Stimulated activated CD4-positive, alpha-beta T cell treated with anti-CD3 and anti-CD28 coated beads, Interleukin-2, amount 100 ng/mL, for 4 hours (primary cell): Measurements from ENCODE around the gene DSE.

Source experiments
- DNase-seq: peaks from one replicate; pipeline ENCODE4 v3.0.0-alpha.2; 2020; ENCODE audit warnings: low read depth

DSE gene

GRCh38 chr6:116412270-116412669 is 41.5 kb downstream of the DSE start:
- no peak for DNase-seq

DNA sequence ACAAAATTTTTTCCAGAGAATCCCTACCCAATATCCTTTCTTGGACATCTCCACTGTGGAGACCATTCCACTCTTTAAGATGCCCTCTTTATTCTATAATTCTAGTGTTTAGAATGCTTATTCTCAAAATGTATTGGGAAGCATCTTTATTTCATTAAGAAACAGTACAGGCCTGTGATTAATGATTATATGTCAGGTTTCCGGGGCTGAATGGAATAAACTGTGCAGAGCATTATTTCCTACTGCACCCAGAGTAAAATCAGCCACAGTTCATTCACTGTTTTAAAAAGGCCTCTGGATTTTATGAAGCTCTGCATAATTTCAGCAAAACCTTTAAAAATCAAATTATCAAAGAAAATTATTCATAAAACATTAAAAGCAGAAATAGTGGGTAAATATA is 42.6 kb downstream of the DSE start:
- DNase-seq, result no peak

- no peak for DNase-seq
Observed at GRCh38 chr6:116417661-116418060, 46.9 kb downstream of the DSE start.

DNA sequence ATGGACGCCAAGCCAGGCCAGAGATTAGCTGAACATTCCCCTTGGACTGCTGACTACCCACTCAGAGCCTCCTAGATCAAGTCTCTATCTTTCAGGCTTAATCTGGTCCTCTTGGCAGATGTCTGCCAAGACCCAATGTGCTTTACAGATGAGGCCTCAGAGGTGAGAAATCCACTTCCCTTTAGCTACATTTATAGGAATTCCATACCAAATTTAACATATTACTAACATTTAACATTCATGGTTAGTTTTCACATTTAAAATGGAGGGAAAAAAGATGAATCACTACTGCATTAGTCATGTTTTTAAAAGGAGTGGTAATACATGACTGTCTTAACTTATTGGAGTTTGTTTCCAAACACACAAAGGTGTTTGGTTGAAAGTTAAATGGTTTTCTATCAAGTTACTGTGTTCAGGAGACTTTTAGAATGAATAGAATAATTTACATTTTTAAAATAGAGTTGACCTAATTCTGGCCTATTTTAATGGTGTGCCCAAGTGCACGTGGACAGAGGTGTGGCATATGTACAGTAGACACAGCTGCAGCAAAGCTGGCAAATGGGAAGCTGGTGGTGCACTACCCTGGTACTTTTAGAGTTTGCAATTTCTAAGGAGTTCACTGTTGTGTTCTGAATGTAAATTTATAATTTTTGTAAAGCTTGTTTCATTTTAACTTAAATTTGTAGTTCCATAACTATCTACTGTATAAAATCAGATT is 48.5 kb downstream of the DSE start:
- DNase-seq, result no peak

- no peak for DNase-seq
Observed at GRCh38 chr6:116420341-116420740, 49.6 kb downstream of the DSE start.

DNA sequence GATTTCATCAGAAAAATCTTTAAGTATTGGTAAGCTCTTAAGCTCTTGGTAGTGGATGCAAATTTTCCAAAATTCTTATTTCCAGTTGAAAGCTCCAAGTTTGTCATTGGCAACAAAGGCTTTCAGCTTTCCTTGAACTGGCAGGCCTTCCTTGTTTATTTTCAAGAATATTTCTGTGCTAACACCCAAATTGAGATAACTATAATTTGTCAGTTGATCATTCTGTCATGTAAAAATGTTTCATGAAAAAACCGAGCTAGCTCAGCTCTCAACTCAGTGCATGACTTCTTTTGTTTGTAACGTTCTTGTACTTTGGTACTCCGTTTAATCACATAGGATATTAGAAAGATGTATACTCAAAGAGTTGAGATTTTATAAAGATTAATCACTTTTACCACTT is 51.5 kb downstream of the DSE start:
- no peak for DNase-seq

- DNase-seq, result no peak
Observed at GRCh38 chr6:116424001-116424400, 53.3 kb downstream of the DSE start.

DNA sequence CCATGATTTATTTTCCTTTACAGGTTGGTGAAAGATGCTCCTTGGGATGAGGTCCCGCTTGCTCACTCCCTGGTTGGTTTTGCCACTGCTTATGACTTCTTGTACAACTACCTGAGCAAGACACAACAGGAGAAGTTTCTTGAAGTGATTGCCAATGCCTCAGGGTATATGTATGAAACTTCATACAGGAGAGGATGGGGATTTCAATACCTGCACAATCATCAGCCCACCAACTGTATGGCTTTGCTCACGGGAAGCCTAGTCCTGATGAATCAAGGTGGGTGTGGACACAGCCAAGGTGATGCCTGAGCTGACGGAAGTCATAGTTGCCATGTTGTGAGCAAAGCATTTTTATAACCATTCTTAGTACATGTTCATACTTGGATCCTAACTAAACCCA is 55.8 kb downstream of the DSE start:
- DNase-seq, result no peak

DNA sequence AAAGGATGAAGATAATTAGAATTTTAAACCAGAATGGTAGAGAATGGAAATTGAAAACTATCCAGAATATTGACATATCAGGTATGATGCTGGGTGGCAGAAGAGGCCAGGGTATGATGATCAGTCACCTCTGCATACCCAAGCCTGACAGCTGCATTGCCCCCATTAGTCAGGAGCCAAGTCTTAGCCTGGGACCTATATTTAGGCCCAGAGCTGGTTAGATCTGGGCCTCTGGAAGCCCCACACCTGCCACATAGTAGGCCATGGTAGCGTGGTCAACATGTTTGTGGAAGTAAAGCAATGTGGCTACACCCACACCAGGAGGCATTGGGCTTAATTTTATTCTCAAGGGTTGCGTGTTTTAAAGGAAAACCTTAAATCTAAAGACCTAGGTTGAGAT is 58.4 kb downstream of the DSE start:
- DNase-seq, result no peak

DNA sequence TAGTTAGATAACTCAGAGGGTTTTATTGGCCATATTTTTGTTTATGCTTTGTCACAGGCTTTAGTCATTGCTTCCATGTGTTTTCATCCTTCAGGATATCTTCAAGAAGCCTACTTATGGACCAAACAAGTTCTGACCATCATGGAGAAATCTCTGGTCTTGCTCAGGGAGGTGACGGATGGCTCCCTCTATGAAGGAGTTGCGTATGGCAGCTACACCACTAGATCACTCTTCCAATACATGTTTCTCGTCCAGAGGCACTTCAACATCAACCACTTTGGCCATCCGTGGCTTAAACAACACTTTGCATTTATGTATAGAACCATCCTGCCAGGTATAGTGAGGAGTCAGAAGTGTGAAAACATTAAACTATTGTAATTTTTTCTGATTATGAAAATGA is 60.1 kb downstream of the DSE start:
- no peak for DNase-seq

DNA sequence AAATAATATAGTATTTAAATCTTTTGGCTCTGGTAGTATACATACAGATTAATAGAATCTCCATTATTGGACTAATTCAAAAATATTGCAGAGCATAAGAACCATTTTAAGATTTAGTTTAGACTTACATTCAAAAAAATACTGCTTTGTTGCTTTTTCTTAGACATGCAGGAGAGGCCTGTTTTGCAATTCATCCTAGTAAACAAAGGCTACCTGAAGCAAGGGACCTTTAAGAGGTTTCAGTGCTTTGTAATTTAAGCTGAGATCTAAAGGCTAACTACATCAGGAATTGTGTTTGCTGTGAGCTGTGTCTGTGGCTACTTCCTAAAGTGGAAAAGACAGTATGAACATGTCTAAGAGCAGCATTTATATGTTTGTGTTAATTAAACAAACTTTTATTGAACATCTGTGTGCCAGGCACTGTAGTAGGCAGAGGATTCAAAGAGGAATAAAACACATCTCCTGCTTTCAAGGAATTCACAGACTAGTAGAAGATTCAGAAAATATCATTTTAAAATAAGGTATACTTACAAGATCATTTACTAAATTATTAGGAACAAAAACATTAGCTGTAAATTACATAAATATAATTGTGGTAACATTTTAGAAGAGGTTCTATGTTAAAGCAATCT is 61.3 kb downstream of the DSE start:
- DNase-seq, result no peak

- no peak for DNase-seq
Observed at GRCh38 chr6:116433206-116433712, 62.5 kb downstream of the DSE start.

GRCh38 chr6:116434056-116434725 is 63.4 kb downstream of the DSE start:
- DNase-seq, result no peak

GRCh38 chr6:116436586-116436985 is 65.8 kb downstream of the DSE start:
- DNase-seq, result no peak

DNA sequence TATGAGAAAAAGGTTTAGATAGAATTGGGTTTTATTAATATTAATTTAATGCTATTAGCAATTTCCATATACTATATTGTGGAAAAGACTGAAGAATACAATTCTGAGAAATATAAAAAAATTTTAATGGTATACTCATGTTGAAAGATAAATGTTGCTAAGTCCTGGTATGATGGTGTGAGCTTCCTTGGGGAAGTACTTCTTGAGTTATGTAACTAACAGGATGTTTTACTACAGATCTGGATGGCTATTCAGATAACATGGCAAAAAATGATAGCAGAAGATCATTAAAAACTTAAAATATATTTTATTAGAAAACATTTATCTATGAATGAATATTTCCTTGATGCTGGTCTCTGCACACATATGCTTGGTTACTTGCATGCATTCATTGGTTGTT is 66.9 kb downstream of the DSE start:
- no peak for DNase-seq

GRCh38 chr6:116438590-116439448 is 68.1 kb downstream of the DSE start:
- DNase-seq, result no peak

DNA sequence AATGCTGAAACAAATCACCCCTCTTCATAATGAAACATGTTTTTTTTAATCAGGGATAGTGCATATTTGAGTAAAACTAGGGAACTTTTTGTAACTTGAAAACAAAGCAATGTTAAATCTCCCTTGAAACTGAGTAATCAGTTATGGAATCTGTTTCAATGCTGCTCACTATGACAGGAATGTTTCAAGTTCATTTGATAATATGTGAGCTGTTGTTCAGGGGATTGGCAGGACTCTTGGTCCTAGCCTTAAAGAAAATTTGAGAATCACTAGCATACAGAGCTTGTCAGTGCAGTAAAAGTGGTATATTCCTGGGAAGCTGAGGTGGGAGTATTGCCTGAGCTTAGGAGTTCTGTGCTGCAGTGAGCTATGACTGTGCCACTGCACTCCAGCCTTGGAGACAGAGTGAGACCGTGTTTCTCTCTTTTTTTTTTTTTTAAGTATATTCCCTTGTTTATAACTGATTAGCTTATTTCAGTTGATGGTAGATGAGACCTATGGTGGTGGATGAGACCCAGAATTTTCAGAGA is 68.8 kb downstream of the DSE start:
- no peak for DNase-seq

- no peak for DNase-seq
Observed at GRCh38 chr6:116443105-116443504, 72.4 kb downstream of the DSE start.

- DNase-seq, result no peak
Observed at GRCh38 chr6:116444092-116444491, 73.3 kb downstream of the DSE start.

- DNase-seq, result no peak
Observed at GRCh38 chr6:116444575-116444974, 73.8 kb downstream of the DSE start.

DNA sequence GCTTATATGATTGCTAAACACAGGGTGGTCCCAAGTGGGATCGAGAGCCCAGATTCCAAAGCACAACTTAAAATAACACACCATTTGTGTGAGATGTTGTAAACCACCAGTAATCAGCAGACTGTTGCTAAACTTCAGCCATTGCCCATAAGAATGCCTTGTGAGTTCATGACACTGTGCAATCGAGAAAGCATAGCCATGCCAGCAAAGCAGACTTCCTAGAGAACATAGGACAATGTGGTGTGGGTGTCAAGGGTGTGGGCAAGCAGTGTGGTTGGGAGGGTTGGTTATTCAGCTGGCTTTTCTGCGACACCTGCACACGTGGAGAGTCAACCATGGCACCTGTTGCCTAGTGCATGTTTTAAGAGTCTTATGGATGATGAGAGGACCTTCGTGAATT is 74.4 kb downstream of the DSE start:
- no peak for DNase-seq

DNA sequence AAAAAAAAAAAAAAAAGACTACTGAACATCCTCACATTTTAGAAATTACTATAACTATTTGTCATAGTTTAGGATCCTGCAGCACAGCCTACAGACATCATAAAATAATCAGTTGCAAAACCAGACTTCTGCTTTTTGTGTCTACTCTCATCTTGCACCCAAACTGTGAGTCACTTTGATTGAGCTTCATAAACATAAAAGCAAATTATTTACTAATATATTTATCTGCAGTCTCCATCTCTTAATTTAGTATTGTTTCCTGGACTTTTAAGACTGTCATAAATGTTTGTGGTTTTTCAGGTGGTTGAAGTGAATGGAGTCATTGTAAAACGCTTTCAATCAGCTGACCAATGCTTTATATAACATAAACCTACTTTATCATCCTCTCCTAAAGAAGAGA is 75.7 kb downstream of the DSE start:
- no peak for DNase-seq
